ENCODE measurements around the gene ARFRP1.

The ARFRP1 gene

GRCh38 chr20:63690898-63691710 lies 16.7 kb downstream of the ARFRP1 start:
- no peak for DNase-seq (ENCODE audit: low read depth)

GRCh38 chr20:63690003-63690897 lies 17.5 kb downstream of the ARFRP1 start:
- no peak for DNase-seq (ENCODE audit: low read depth)

GRCh38 chr20:63689046-63690002 lies 18.5 kb downstream of the ARFRP1 start:
- no peak for DNase-seq (ENCODE audit: low read depth)

GRCh38 chr20:63688228-63689045 lies 19.3 kb downstream of the ARFRP1 start:
- DNase-seq (ENCODE audit: low read depth), result no peak

GRCh38 chr20:63687419-63688178 lies 20.2 kb downstream of the ARFRP1 start:
- no peak for DNase-seq (ENCODE audit: low read depth)

- DNase-seq (ENCODE audit: low read depth), result peak; percentile 63
These were observed 21.1 kb downstream of the ARFRP1 start for GRCh38 chr20:63686492-63687321.

GRCh38 chr20:63686094-63686491 lies 21.7 kb downstream of the ARFRP1 start:
- no peak for DNase-seq (ENCODE audit: low read depth)

GRCh38 chr20:63685269-63686026 lies 22.3 kb downstream of the ARFRP1 start:
- no peak for DNase-seq (ENCODE audit: low read depth)

- peak; percentile 93 for DNase-seq (ENCODE audit: low read depth)
These were observed 25.2 kb downstream of the ARFRP1 start for GRCh38 chr20:63682384-63683139.

- DNase-seq (ENCODE audit: low read depth), result no peak
These were observed 26.1 kb downstream of the ARFRP1 start for GRCh38 chr20:63681609-63682142.

- DNase-seq (ENCODE audit: low read depth), result no peak
These were observed 26.7 kb downstream of the ARFRP1 start for GRCh38 chr20:63680857-63681608.

GRCh38 chr20:63680427-63680826 lies 27.3 kb downstream of the ARFRP1 start:
- no peak for DNase-seq (ENCODE audit: low read depth)

GRCh38 chr20:63679799-63680305 lies 27.9 kb downstream of the ARFRP1 start:
- DNase-seq (ENCODE audit: low read depth), result no peak

- no peak for DNase-seq (ENCODE audit: low read depth)
These were observed 28.9 kb downstream of the ARFRP1 start for GRCh38 chr20:63678667-63679465.

- no peak for DNase-seq (ENCODE audit: low read depth)
These were observed 29.7 kb downstream of the ARFRP1 start for GRCh38 chr20:63678071-63678470.
